ENCODE results near the gene BFSP2. TPM values are rescaled to one million over a fixed set of nuclear protein-coding genes. Genes with fewer than 3 reads are reported as not detected.
"Not testable (repeated sequence)": the region's sequence is repeated elsewhere in the genome, so short reads cannot be mapped to it uniquely, and the experiment has no call there.

BFSP2 gene
- total and polyA plus RNA-seq, 2 experiments from 2014 or later, result not detected

GRCh38 chr3:133515127-133515526 is 115.3 kb downstream of the BFSP2 start:
- Histone ChIP-seq H3K9ac (no peak overlapping the region), H3F3A (ENCODE audit: insufficient read depth) (no peaks in the 10 kb centered on the region), H2AFZ (no peak overlapping the region), H3K4me1 (ENCODE audit: insufficient read depth) (no peaks in the 10 kb centered on the region), H3K4me3 (no peak overlapping the region), H3K36me3 (ENCODE audit: low read depth) (no peaks in the 10 kb centered on the region), H3K27me3 (replicated peaks; ENCODE audit: insufficient read depth) (no peaks in the 10 kb centered on the region), H3K27ac (no peak overlapping the region), H3K4me2 (ENCODE audit: unreplicated experiment) (no peak overlapping the region), H3K79me2 (ENCODE audit: insufficient read depth) (no peaks in the 10 kb centered on the region), H4K20me1 (ENCODE audit: insufficient read depth) (no peaks in the 10 kb centered on the region), H3K9me2 (ENCODE audit: insufficient read depth) (no peaks in the 10 kb centered on the region), H3K9me3 (ENCODE audit: low read depth) (no peaks in the 10 kb centered on the region)
- DNase-seq, result no peak
- 68 to 83% methylated on average over 1 of the region's 1 CpG for whole genome bisulfite sequencing, 2 experiments (ENCODE audit: low coverage in 1 of 2, low lambda C conversion rate in 2 of 2, missing lambda C conversion rate in 2 of 2)
- in situ Hi-C loops (cut with MboI), result no loop called here
- no peak for TF ChIP-seq EZH2phosphoT487 (IDR thresholded peaks at IDR 0.05; ENCODE audit: insufficient read depth, low read depth)
- no peak for TF ChIP-seq EZH2 (IDR thresholded peaks at IDR 0.05; ENCODE audit: insufficient read depth, poor library complexity, severe bottlenecking)

- Histone ChIP-seq H3K4me1 (ENCODE audit: insufficient read depth) (no peaks in the 10 kb centered on the region), H3K4me3 (no peak overlapping the region), H3K9me3 (ENCODE audit: low read depth) (no peaks in the 10 kb centered on the region), H2AFZ (no peak overlapping the region), H3K4me2 (ENCODE audit: unreplicated experiment) (no peak overlapping the region), H3K27me3 (replicated peaks; ENCODE audit: insufficient read depth) (no peaks in the 10 kb centered on the region), H4K20me1 (ENCODE audit: insufficient read depth) (no peaks in the 10 kb centered on the region), H3K27ac (no peak overlapping the region), H3K36me3 (ENCODE audit: low read depth) (no peaks in the 10 kb centered on the region), H3K79me2 (ENCODE audit: insufficient read depth) (no peaks in the 10 kb centered on the region), H3F3A (ENCODE audit: insufficient read depth) (no peaks in the 10 kb centered on the region), H3K9ac (no peak overlapping the region), H3K9me2 (ENCODE audit: insufficient read depth) (no peaks in the 10 kb centered on the region)
- no peak for DNase-seq
- no peak for TF ChIP-seq EZH2 (IDR thresholded peaks at IDR 0.05; ENCODE audit: insufficient read depth, poor library complexity, severe bottlenecking)
- TF ChIP-seq EZH2phosphoT487 (IDR thresholded peaks at IDR 0.05; ENCODE audit: insufficient read depth, low read depth), result no peak
- in situ Hi-C loops (cut with MboI), result no loop called here
Observed at GRCh38 chr3:133520286-133520685, 120.4 kb downstream of the BFSP2 start.

GRCh38 chr3:133520938-133521337 is 121.1 kb downstream of the BFSP2 start:
- H3F3A ChIP-seq (ENCODE audit: insufficient read depth); H2AFZ ChIP-seq; H3K9me2 ChIP-seq (ENCODE audit: insufficient read depth); H4K20me1 ChIP-seq (ENCODE audit: insufficient read depth); H3K4me3 ChIP-seq; H3K4me2 ChIP-seq (ENCODE audit: unreplicated experiment); H3K9ac ChIP-seq; H3K79me2 ChIP-seq (ENCODE audit: insufficient read depth); H3K27me3 ChIP-seq (replicated peaks; ENCODE audit: insufficient read depth); DNase-seq; H3K27ac ChIP-seq; H3K9me3 ChIP-seq (ENCODE audit: low read depth); in situ Hi-C loops (cut with MboI); H3K36me3 ChIP-seq (ENCODE audit: low read depth); H3K4me1 ChIP-seq (ENCODE audit: insufficient read depth): not testable (repeated sequence)
- 66 to 80% methylated on average over 4 of the region's 4 CpGs for WGBS, 2 experiments (ENCODE audit: low coverage in 1 of 2, low lambda C conversion rate in 2 of 2, missing lambda C conversion rate in 2 of 2)

DNA sequence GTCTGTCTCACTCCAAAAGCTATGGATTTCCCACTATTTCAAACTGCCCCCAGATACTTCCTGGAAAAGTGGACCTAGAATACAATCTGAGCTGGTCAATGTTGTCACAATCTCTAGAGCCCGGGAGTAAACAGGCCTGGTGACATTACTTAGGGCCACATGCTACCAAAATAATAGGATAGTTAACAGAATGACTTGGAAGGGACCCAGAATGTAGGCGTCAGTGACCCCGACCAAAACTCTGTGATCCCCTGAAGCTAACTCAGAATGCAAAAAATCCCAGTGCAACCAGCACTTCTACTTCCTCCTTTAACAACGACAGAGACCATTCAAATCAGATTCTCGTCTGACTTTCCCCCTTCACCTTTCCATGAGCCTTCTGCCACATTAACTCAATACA is 122.1 kb downstream of the BFSP2 start:
- no peak for DNase-seq

DNA sequence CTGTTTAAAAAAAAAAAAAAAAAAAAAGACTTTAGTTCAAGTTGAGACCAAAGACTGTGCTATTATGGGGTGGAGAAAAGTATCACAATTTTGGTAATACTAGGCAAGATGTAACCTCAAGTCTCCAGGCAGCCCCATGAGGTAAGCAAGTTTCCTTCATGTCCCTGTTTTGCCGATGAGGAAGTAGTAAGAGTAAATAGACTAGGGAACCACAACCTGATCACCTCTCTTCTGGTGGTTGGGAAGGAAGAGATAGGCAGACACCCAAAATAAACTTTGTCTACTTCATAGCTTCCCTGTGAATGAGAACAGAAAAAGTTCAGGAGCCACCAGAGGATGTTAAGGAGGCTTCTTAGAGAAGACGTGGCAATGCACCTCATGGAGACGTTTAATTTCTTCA is 123.9 kb downstream of the BFSP2 start:
- H3K4me2 ChIP-seq (ENCODE audit: unreplicated experiment); DNase-seq; H4K20me1 ChIP-seq (ENCODE audit: insufficient read depth): not testable (repeated sequence)

More for the DNA sequence above, 122.1 kb downstream of the BFSP2 start:
- Histone ChIP-seq H3K4me1 (ENCODE audit: insufficient read depth) (no peaks in the 10 kb centered on the region), H3K36me3 (ENCODE audit: low read depth) (no peaks in the 10 kb centered on the region), H3F3A (ENCODE audit: insufficient read depth) (no peaks in the 10 kb centered on the region), H3K9me2 (ENCODE audit: insufficient read depth) (no peaks in the 10 kb centered on the region), H3K79me2 (ENCODE audit: insufficient read depth) (no peaks in the 10 kb centered on the region), H4K20me1 (ENCODE audit: insufficient read depth) (no peaks in the 10 kb centered on the region), H3K27me3 (replicated peaks; ENCODE audit: insufficient read depth) (no peaks in the 10 kb centered on the region), H3K4me2 (ENCODE audit: unreplicated experiment) (no peak overlapping the region), H3K27ac (no peak overlapping the region), H3K4me3 (no peak overlapping the region), H2AFZ (no peak overlapping the region), H3K9ac (no peak overlapping the region), H3K9me3 (ENCODE audit: low read depth) (no peaks in the 10 kb centered on the region)
- no peak for TF ChIP-seq EZH2 (IDR thresholded peaks at IDR 0.05; ENCODE audit: insufficient read depth, poor library complexity, severe bottlenecking)
- no peak for TF ChIP-seq EZH2phosphoT487 (IDR thresholded peaks at IDR 0.05; ENCODE audit: insufficient read depth, low read depth)
- in situ Hi-C loops (cut with MboI), result no loop called here
- WGBS, 2 experiments (ENCODE audit: low coverage in 1 of 2, low lambda C conversion rate in 2 of 2, missing lambda C conversion rate in 2 of 2), result 43 to 56% methylated on average over 5 of the region's 5 CpGs

More for the DNA sequence above, 123.9 kb downstream of the BFSP2 start:
- H3K9ac ChIP-seq; H3K9me3 ChIP-seq (ENCODE audit: low read depth); H3K79me2 ChIP-seq (ENCODE audit: insufficient read depth); H3F3A ChIP-seq (ENCODE audit: insufficient read depth); H3K36me3 ChIP-seq (ENCODE audit: low read depth); H3K27ac ChIP-seq; H2AFZ ChIP-seq; H3K27me3 ChIP-seq (replicated peaks; ENCODE audit: insufficient read depth); H3K9me2 ChIP-seq (ENCODE audit: insufficient read depth); H3K4me3 ChIP-seq; in situ Hi-C loops (cut with MboI); H3K4me1 ChIP-seq (ENCODE audit: insufficient read depth): not testable (repeated sequence)
- WGBS, 2 experiments (ENCODE audit: low coverage in 1 of 2, low lambda C conversion rate in 2 of 2, missing lambda C conversion rate in 2 of 2), result 93 to 99% methylated on average over 3 of the region's 3 CpGs

Other genes with a start within 250 kb of the BFSP2 start
- 155 TPM in 2 replicates for gene CDV3, start 173.6 kb downstream of the BFSP2 start, total RNA-seq (2014; rRNA removed; shearing (Covaris generic))
- gene CDV3, start 173.6 kb downstream of the BFSP2 start, polyA plus RNA-seq (2016; fragmentation: Nextera tagmentation; extraction: Ambion mirVana), result 37.0 and 41.8 TPM in 2 replicates

Data from GM23248 (cell line).